BJ (cell line): ENCODE measurements around the gene GALR1. TPM values are rescaled to one million over a fixed set of nuclear protein-coding genes. Genes with fewer than 3 reads are reported as not detected.

Source experiments
- CTCF ChIA-PET: fragments of 350-600 bp; formaldehyde crosslinking; extraction: SDS; loops from one replicate; lab custom pipeline; 2021; ENCODE audit warnings: antibody characterized with exemption, inconsistent platforms; lab: Yijun Ruan, JAX
- POLR2A ChIA-PET: fragments of 300-600 bp; sonication (Branson Sonifier 250); formaldehyde crosslinking; extraction: SDS; loops from one replicate; lab custom pipeline; 2021; ENCODE audit warnings: antibody characterized with exemption; lab: Charles Lee
- DNase-seq: peaks from one replicate; pipeline ENCODE4 v3.0.0-alpha.2; 2011; ENCODE audit warnings: low read depth
- H3K27me3 ChIP-seq: 2 replicates; pipeline ENCODE4 v1.6.0; 2011; ENCODE audit warnings: low read length; ENCODE audit not compliant: control insufficient read depth, insufficient read depth
- H3K36me3 ChIP-seq: 2 replicates; pipeline ENCODE4 v1.5.1; 2011; ENCODE audit warnings: low read length; ENCODE audit not compliant: control insufficient read depth, insufficient read depth
- H3K4me3 ChIP-seq: 2 replicates; pipeline ENCODE4 v1.5.1; 2011; ENCODE audit warnings: low read depth, mild to moderate bottlenecking, control low read depth, low read length
- polyA plus RNA-seq: library from polyadenylated mRNA; depleted of rRNA; stranded (reverse); fragments of >200 nt; gene quantifications from 2 replicates; pipeline ENCODE4 v1.2.3, GENCODE V29; 2011
- TF ChIP-seq, protein P1 (sequence below): IDR thresholded peaks from 2 replicates; pipeline ENCODE4 v1.5.1; 2011; ENCODE audit warnings: low read depth, mild to moderate bottlenecking, control low read depth, inconsistent platforms, low read length, moderate library complexity; ENCODE audit not compliant: insufficient read depth

GALR1 gene
- polyA plus RNA-seq, 1 experiment = not detected

DNA sequence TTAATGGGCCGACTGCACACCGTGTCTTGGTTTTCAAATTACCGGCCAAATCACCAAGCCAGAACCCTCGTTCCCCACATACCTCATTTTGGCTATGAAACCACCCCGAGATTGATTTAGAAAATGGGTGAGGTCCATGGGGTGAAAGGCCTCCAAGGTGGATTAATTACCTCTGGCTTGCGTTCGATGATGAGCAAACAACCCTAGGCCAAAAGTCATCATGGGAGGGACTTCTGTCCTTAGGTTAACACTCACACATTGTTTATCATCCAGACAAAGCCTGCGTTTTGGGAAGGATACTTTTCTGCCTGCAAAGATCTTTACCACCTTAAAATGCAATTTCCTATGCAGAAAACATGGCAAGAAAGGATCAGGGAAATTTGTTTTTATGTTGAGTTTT lies 48.5 kb downstream of the GALR1 start:
- CTCF ChIA-PET = interaction anchor here (0.6 kb wide), 1 partner anchor 95 kb away, joined by 3 read pairs; no protein-coding TSS in a partner anchor

DNA sequence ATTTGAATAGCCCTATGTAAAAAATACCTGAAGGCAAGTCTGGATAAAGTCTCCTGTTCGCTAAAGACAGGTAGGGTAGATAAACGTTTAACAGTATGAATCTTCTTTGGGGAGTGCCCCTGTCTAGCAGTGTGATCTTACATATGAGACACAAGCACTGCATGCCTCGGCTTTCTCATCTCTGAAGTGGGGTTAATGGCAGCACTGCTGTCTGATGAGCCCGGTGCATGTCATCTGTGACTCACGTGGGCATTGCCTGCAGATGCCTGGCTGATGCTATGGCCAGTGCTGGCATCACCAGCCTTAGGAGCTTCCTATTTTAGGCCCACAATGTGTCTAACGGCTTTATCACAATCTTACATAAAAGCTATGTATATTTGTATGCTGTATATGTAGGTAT lies 50.1 kb downstream of the GALR1 start:
- no peaks in the 10 kb centered on the region for H3K36me3 ChIP-seq
- H3K4me3 ChIP-seq = no peak overlapping the region
- ChIA-PET CTCF (no interaction called here), POLR2A (no interaction called here)
- H3K27me3 ChIP-seq = no peaks in the 10 kb centered on the region
- TF ChIP-seq, protein P1, sequence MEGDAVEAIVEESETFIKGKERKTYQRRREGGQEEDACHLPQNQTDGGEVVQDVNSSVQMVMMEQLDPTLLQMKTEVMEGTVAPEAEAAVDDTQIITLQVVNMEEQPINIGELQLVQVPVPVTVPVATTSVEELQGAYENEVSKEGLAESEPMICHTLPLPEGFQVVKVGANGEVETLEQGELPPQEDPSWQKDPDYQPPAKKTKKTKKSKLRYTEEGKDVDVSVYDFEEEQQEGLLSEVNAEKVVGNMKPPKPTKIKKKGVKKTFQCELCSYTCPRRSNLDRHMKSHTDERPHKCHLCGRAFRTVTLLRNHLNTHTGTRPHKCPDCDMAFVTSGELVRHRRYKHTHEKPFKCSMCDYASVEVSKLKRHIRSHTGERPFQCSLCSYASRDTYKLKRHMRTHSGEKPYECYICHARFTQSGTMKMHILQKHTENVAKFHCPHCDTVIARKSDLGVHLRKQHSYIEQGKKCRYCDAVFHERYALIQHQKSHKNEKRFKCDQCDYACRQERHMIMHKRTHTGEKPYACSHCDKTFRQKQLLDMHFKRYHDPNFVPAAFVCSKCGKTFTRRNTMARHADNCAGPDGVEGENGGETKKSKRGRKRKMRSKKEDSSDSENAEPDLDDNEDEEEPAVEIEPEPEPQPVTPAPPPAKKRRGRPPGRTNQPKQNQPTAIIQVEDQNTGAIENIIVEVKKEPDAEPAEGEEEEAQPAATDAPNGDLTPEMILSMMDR = no peak
- no peak for DNase-seq

More for the DNA sequence above, 48.5 kb downstream of the GALR1 start:
- TF ChIP-seq, protein P1 = no peak
- no peak overlapping the region for H3K4me3 ChIP-seq
- POLR2A ChIA-PET = no interaction called here
- no peaks in the 10 kb centered on the region for H3K27me3 ChIP-seq
- no peaks in the 10 kb centered on the region for H3K36me3 ChIP-seq
- no peak for DNase-seq

DNA sequence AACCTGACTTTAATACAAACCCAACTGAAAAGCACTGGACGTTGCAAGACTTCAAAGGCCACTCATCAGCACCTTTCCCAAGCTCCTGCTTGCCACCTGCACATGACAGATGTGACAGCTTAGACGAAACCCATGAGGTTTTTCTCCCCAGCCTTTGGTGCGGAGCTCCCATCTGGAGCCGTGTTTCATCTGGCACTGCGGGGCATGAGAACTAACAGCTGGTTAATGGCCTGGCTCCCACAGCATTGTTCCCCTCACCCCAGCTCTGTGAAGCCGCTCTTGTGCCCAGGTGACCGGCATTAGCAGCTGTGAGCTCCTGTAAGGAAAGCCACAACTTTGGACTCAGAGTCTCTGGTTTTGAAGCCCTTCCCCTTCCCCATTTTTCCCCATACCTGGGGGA lies 50.9 kb downstream of the GALR1 start:
- H3K27me3 ChIP-seq = no peaks in the 10 kb centered on the region
- no peaks in the 10 kb centered on the region for H3K36me3 ChIP-seq
- DNase-seq = no peak
- TF ChIP-seq, protein P1 = no peak
- POLR2A ChIA-PET = no interaction called here
- no peak overlapping the region for H3K4me3 ChIP-seq
- CTCF ChIA-PET = no interaction called here

DNA sequence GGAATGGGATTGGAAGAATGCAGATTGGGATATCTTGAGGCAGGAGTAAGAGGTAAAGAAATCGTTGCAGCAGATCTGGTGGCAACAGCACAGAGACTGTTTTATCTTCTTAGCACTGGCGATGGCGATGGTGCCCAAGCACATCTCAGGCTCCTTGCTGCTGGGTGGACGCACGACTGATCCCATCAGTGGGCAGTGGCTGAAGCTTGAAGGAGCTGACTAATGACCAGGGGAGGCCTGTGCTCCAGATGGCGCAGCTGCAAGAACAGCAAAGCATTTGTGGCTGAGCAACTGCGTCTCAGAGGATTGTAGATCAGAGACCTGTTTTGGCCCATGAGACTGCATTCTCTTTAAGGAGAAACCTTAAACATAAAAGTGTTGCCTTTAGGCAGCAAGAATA lies 54.6 kb downstream of the GALR1 start:
- ChIA-PET POLR2A (no interaction called here), CTCF (no interaction called here)

DNA sequence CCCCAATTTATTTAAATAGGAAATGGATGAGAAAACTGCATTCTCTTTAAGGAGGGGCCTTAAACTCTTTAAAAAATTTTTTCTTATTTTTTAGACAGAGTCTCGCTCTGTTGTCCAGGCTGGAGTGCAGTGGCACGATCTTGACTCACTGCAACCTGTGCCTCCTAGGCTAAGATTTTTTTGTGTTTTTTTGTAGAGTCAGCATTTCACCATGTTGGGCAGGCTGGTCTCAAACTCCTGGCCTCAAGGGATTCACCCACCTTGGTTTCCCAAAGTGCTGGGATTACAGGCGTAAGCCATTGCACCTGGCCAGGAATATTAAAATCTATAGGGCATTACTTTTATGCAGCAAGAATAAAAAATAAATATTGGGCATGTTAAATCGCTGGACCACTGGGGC lies 56.0 kb downstream of the GALR1 start:
- DNase-seq = no peak
- no peaks in the 10 kb centered on the region for H3K27me3 ChIP-seq
- no peak overlapping the region for H3K4me3 ChIP-seq
- H3K36me3 ChIP-seq = no peaks in the 10 kb centered on the region
- ChIA-PET POLR2A (no interaction called here), CTCF (no interaction called here)
- TF ChIP-seq, protein P1 = no peak

More for the DNA sequence above, 54.6 kb downstream of the GALR1 start:
- DNase-seq = no peak
- Histone ChIP-seq H3K36me3 (no peaks in the 10 kb centered on the region), H3K4me3 (no peak overlapping the region), H3K27me3 (no peaks in the 10 kb centered on the region)
- TF ChIP-seq, protein P1 = no peak
